Peyer's patch (tissue), 4 donors: Measurements from ENCODE around the gene ELMO1.

Experiments used
- CTCF ChIP-seq, 6 experiments: fragments of 450-650 bp in 4 of 6; fragments of 200-600 bp in 2 of 6; sonication (generic) in 1 of 6; IDR thresholded peaks; one replicate each; pipeline ENCODE4 v1.5.1; 2017 to 2019; ENCODE audit warnings: antibody characterized with exemption in 6 of 6, mild to moderate bottlenecking in 3 of 6, moderate library complexity in 1 of 6
- POLR2A ChIP-seq, 2 donors: fragments of 450-650 bp; IDR thresholded peaks; one replicate each; pipeline ENCODE4 v1.5.1; 2017; ENCODE audit warnings: antibody characterized with exemption in 2 of 2, mild to moderate bottlenecking in 2 of 2, moderate library complexity in 2 of 2

GRCh38 chr7:36884910-36885309, 563.8 kb downstream of the ELMO1 start:
- TF ChIP-seq CTCF (IDR thresholded peaks at IDR 0.05) (no peak), POLR2A (IDR thresholded peaks at IDR 0.05) (no peak)
